MG63 (cell line): Measurements from ENCODE around the gene RELL2. TPM values are rescaled to one million over a fixed set of nuclear protein-coding genes. Genes with fewer than 3 reads are reported as not detected.
A peak's percentile ranks its signal among the peaks of the same experiment; 100 is the strongest.
"Not testable (repeated sequence)": the region's sequence is repeated elsewhere in the genome, so short reads cannot be mapped to it uniquely, and the experiment has no call there.

Experiments
- DNase-seq: peaks from one replicate; pipeline ENCODE4 v3.0.0-alpha.2; 2020
- H3K27me3 ChIP-seq: fragments of 250-450 bp; sonication (Bioruptor Pico); 2 replicates; pipeline ENCODE4 v1.5.1; 2020; ENCODE audit warnings: mild to moderate bottlenecking, moderate library complexity
- H3K36me3 ChIP-seq: fragments of 250-450 bp; sonication (Bioruptor Pico); 2 replicates; pipeline ENCODE4 v1.5.1; 2020; ENCODE audit warnings: mild to moderate bottlenecking, moderate library complexity
- H3K4me3 ChIP-seq: fragments of 250-450 bp; sonication (Bioruptor Pico); 2 replicates; pipeline ENCODE4 v1.5.1; 2020; ENCODE audit warnings: mild to moderate bottlenecking, moderate library complexity
- H3K9me3 ChIP-seq: fragments of 250-450 bp; sonication (Bioruptor Pico); 2 replicates; pipeline ENCODE4 v1.5.1; 2020; ENCODE audit warnings: mild to moderate bottlenecking, moderate library complexity
- total RNA-seq: library from RNA; depleted of rRNA; stranded (reverse); fragments of >200 nt; shearing (Covaris generic); gene quantifications from 2 replicates; pipeline ENCODE4 v1.2.3, GENCODE V29; 2014; ENCODE audit warnings: low replicate concordance; rRNA removed

The RELL2 gene
- total RNA-seq, result 13.2 and 15.1 TPM in 2 replicates

- no peaks in the 10 kb centered on the region for H3K9me3 ChIP-seq
- peak within 1 kb of the TSS; percentile 99 for H3K4me3 ChIP-seq
- H3K36me3 ChIP-seq, result peaks cover 41% of the 10 kb centered on the region
- no peaks in the 10 kb centered on the region; the same call in 1 of the 2 replicates for H3K27me3 ChIP-seq
- peak; percentile 94 for DNase-seq
These were observed at the start of gene RELL2, which contains the start of gene HDAC3 for GRCh38 chr5:141636413-141637122. Gene RELL2, plus strand, starts transcription at chr5:141636997. Its CDS starts 1,229 bp downstream, at chr5:141638226. Gene HDAC3, minus strand, starts transcription at chr5:141636849. Its CDS starts 59 bp downstream, at chr5:141636790.

- H3K9me3 ChIP-seq, result no peaks in the 10 kb centered on the region
- no peak for DNase-seq
- no peak overlapping the region for H3K4me3 ChIP-seq
- peaks cover 37% of the 10 kb centered on the region for H3K36me3 ChIP-seq
- no peaks in the 10 kb centered on the region for H3K27me3 ChIP-seq
These were observed 46.7 kb upstream of the RELL2 start for GRCh38 chr5:141590127-141590526.

- no peaks in the 10 kb centered on the region for H3K9me3 ChIP-seq
- DNase-seq, result no peak
- H3K27me3 ChIP-seq, result no peaks in the 10 kb centered on the region
- no peak overlapping the region for H3K4me3 ChIP-seq
- H3K36me3 ChIP-seq, result peaks cover 19% of the 10 kb centered on the region
These were observed 39.9 kb upstream of the RELL2 start for GRCh38 chr5:141596867-141597266.

- no peak for DNase-seq
- H3K36me3 ChIP-seq, result peaks cover 20% of the 10 kb centered on the region
- no peaks in the 10 kb centered on the region for H3K27me3 ChIP-seq
These were observed 39.4 kb upstream of the RELL2 start for GRCh38 chr5:141597394-141597793.

GRCh38 chr5:141597814-141598213, 39.0 kb upstream of the RELL2 start:
- Histone ChIP-seq H3K4me3 (no peak overlapping the region), H3K27me3 (no peaks in the 10 kb centered on the region), H3K36me3 (peaks cover 24% of the 10 kb centered on the region), H3K9me3 (no peaks in the 10 kb centered on the region)
- DNase-seq, result no peak

More at GRCh38 chr5:141597394-141597793, 39.4 kb upstream of the RELL2 start:
- H3K4me3 ChIP-seq, result no peak overlapping the region
- no peaks in the 10 kb centered on the region for H3K9me3 ChIP-seq

GRCh38 chr5:141598391-141599345, 38.1 kb upstream of the RELL2 start:
- Histone ChIP-seq H3K9me3 (no peaks in the 10 kb centered on the region), H3K27me3 (no peaks in the 10 kb centered on the region), H3K4me3 (no peak overlapping the region), H3K36me3 (peaks cover 22% of the 10 kb centered on the region)
- no peak for DNase-seq

- no peaks in the 10 kb centered on the region for H3K9me3 ChIP-seq
- no peak for DNase-seq
- peaks cover 7% of the 10 kb centered on the region; the same call in 1 of the 2 replicates for H3K36me3 ChIP-seq
- no peaks in the 10 kb centered on the region for H3K27me3 ChIP-seq
- H3K4me3 ChIP-seq, result no peak overlapping the region
These were observed 34.2 kb upstream of the RELL2 start for GRCh38 chr5:141602606-141603005.

- peak; percentile 91 for DNase-seq
- no peaks in the 10 kb centered on the region for H3K9me3 ChIP-seq
- peak overlapping the region; percentile 1; the same call in 1 of the 2 replicates for H3K4me3 ChIP-seq
- peaks cover 7% of the 10 kb centered on the region; the same call in 1 of the 2 replicates for H3K36me3 ChIP-seq
- H3K27me3 ChIP-seq, result no peaks in the 10 kb centered on the region
These were observed 32.7 kb upstream of the RELL2 start for GRCh38 chr5:141603923-141604717.

GRCh38 chr5:141605523-141606277, 31.1 kb upstream of the RELL2 start:
- Histone ChIP-seq H3K27me3 (no peaks in the 10 kb centered on the region), H3K4me3 (no peak overlapping the region), H3K36me3 (peaks cover 8% of the 10 kb centered on the region; the same call in 1 of the 2 replicates), H3K9me3 (no peaks in the 10 kb centered on the region)
- DNase-seq, result peak; percentile 76

- H3K27me3 ChIP-seq, result no peaks in the 10 kb centered on the region
- DNase-seq, result no peak
- no peak overlapping the region for H3K4me3 ChIP-seq
- H3K9me3 ChIP-seq, result no peaks in the 10 kb centered on the region
- peaks cover 19% of the 10 kb centered on the region for H3K36me3 ChIP-seq
These were observed 28.8 kb upstream of the RELL2 start for GRCh38 chr5:141608046-141608445.

- no peaks in the 10 kb centered on the region for H3K27me3 ChIP-seq
- no peak overlapping the region for H3K4me3 ChIP-seq
- peaks cover 19% of the 10 kb centered on the region for H3K36me3 ChIP-seq
- H3K9me3 ChIP-seq, result no peaks in the 10 kb centered on the region
- DNase-seq, result no peak
These were observed 28.2 kb upstream of the RELL2 start for GRCh38 chr5:141608557-141608956.

- no peak for DNase-seq
- H3K36me3 ChIP-seq, result peaks cover 22% of the 10 kb centered on the region
- no peaks in the 10 kb centered on the region for H3K9me3 ChIP-seq
These were observed 27.8 kb upstream of the RELL2 start for GRCh38 chr5:141609044-141609443.

GRCh38 chr5:141609921-141610320, 26.9 kb upstream of the RELL2 start:
- not testable (repeated sequence) for H3K27me3 ChIP-seq, DNase-seq, H3K4me3 ChIP-seq, H3K9me3 ChIP-seq
- H3K36me3 ChIP-seq, result peaks cover 22% of the 10 kb centered on the region

More at GRCh38 chr5:141609044-141609443, 27.8 kb upstream of the RELL2 start:
- H3K27me3 ChIP-seq, result no peaks in the 10 kb centered on the region
- no peak overlapping the region for H3K4me3 ChIP-seq

- H3K36me3 ChIP-seq, result peaks cover 30% of the 10 kb centered on the region
- H3K4me3 ChIP-seq, result no peak overlapping the region
- no peaks in the 10 kb centered on the region for H3K27me3 ChIP-seq
- no peaks in the 10 kb centered on the region for H3K9me3 ChIP-seq
- DNase-seq, result no peak
These were observed 25.5 kb upstream of the RELL2 start for GRCh38 chr5:141611289-141611688.

GRCh38 chr5:141613344-141613743, 23.5 kb upstream of the RELL2 start:
- peaks cover 43% of the 10 kb centered on the region for H3K36me3 ChIP-seq
- H3K27me3 ChIP-seq, result no peaks in the 10 kb centered on the region
- H3K9me3 ChIP-seq, result no peaks in the 10 kb centered on the region; the same call in 1 of the 2 replicates
- DNase-seq, result no peak
- no peak overlapping the region for H3K4me3 ChIP-seq
